WTC11 (cell line): ENCODE results near the gene VTI1A. TPM values are rescaled to one million over a fixed set of nuclear protein-coding genes. Genes with fewer than 3 reads are reported as not detected.

ENCODE experiments used
- ATAC-seq: fragments of 200-7000 bp; cut with Tn5 transposase; 2 replicates; pipeline ENCODE4 v1.10.0; 2021; ENCODE audit warnings: mild to moderate bottlenecking, moderate library complexity
- CTCF ChIA-PET: fragments of 300-600 bp; sonication (Branson Sonifier 250); formaldehyde crosslinking; loops from one replicate; lab custom pipeline; 2021; ENCODE audit warnings: antibody characterized with exemption; lab: Charles Lee
- POLR2A ChIA-PET: fragments of 350-600 bp; sonication (Branson Sonifier 250); formaldehyde crosslinking; loops from one replicate; lab custom pipeline; 2021; ENCODE audit warnings: antibody characterized with exemption; lab: Charles Lee
- DNase-seq: peaks from one replicate; pipeline ENCODE4 v3.0.0; 2021; ENCODE audit warnings: low spot score
- H3K27ac Mint-ChIP-seq: 2 replicates; pipeline ENCODE4 v1.8.0; 2021; ENCODE audit warnings: mixed read lengths
- H3K27me3 Mint-ChIP-seq: 2 replicates; pipeline ENCODE4 v1.8.0; 2021; ENCODE audit warnings: low read depth, mild to moderate bottlenecking, moderate library complexity, mixed read lengths
- H3K36me3 Mint-ChIP-seq: 2 replicates; pipeline ENCODE4 v1.8.0; 2021; ENCODE audit warnings: mixed read lengths
- H3K4me1 Mint-ChIP-seq: 2 replicates; pipeline ENCODE4 v1.8.0; 2022; ENCODE audit warnings: mixed read lengths
- H3K4me3 Mint-ChIP-seq: 2 replicates; pipeline ENCODE4 v1.8.0; 2021; ENCODE audit warnings: mild to moderate bottlenecking, moderate library complexity, mixed read lengths
- H3K9me3 Mint-ChIP-seq: 2 replicates; pipeline ENCODE4 v1.8.0; 2021; ENCODE audit warnings: mixed read lengths
- ATF1 ChIP-seq: sonication (generic); formaldehyde crosslinking; IDR thresholded peaks from 2 replicates; pipeline ENCODE4 v1.8.1; 2023; ENCODE audit warnings: mild to moderate bottlenecking, moderate library complexity, missing genetic modification reagents
- ETV6 ChIP-seq: sonication (generic); formaldehyde crosslinking; IDR thresholded peaks from 2 replicates; pipeline ENCODE4 v1.8.1; 2022; ENCODE audit warnings: mild to moderate bottlenecking, missing genetic modification reagents
- FOXP4 ChIP-seq: sonication (generic); formaldehyde crosslinking; IDR thresholded peaks from 2 replicates; pipeline ENCODE4 v1.8.0; 2022; ENCODE audit warnings: mild to moderate bottlenecking, missing genetic modification reagents
- GABPB1 ChIP-seq: sonication (generic); formaldehyde crosslinking; IDR thresholded peaks from 2 replicates; pipeline ENCODE4 v1.8.1; 2023; ENCODE audit warnings: mild to moderate bottlenecking, missing genetic modification reagents
- HMGA2 ChIP-seq: fragments of 250-450 bp; sonication (Bioruptor Pico); IDR thresholded peaks from 2 replicates; pipeline ENCODE4 v1.4.0; 2021; ENCODE audit warnings: mild to moderate bottlenecking, moderate library complexity
- NR3C1 ChIP-seq: sonication (generic); formaldehyde crosslinking; conservative IDR thresholded peaks from 2 replicates; pipeline ENCODE4 v1.8.1; 2023; ENCODE audit warnings: low read depth, mild to moderate bottlenecking, missing genetic modification reagents
- OVOL2 ChIP-seq: fragments of 250-450 bp; sonication (Bioruptor Pico); IDR thresholded peaks from 2 replicates; pipeline ENCODE4 v1.9.0; 2021; ENCODE audit warnings: mild to moderate bottlenecking, borderline replicate concordance
- RORB ChIP-seq: fragments of 250-450 bp; sonication (Bioruptor Pico); IDR thresholded peaks from 2 replicates; pipeline ENCODE4 v1.9.0; 2021; ENCODE audit warnings: mild to moderate bottlenecking
- SP1 ChIP-seq: sonication (generic); formaldehyde crosslinking; conservative IDR thresholded peaks from 2 replicates; pipeline ENCODE4 v1.8.1; 2022; ENCODE audit warnings: missing genetic modification reagents
- TCF7 ChIP-seq: sonication (generic); formaldehyde crosslinking; IDR thresholded peaks from 2 replicates; pipeline ENCODE4 v1.8.0; 2022; ENCODE audit warnings: mild to moderate bottlenecking, low read depth, missing genetic modification reagents, moderate library complexity
- ZBTB21 ChIP-seq: sonication (generic); formaldehyde crosslinking; IDR thresholded peaks from 2 replicates; pipeline ENCODE4 v1.8.1; 2023; ENCODE audit warnings: mild to moderate bottlenecking, missing genetic modification reagents, borderline replicate concordance
- ZNF121 ChIP-seq: sonication (generic); formaldehyde crosslinking; IDR thresholded peaks from 2 replicates; pipeline ENCODE4 v1.8.0; 2023; ENCODE audit warnings: missing genetic modification reagents
- ZNF263 ChIP-seq: sonication (generic); formaldehyde crosslinking; IDR thresholded peaks from 2 replicates; pipeline ENCODE4 v1.8.1; 2022; ENCODE audit warnings: low read depth, mild to moderate bottlenecking, moderate library complexity, missing genetic modification reagents
- ZNF416 ChIP-seq: fragments of 250-450 bp; sonication (Bioruptor Pico); IDR thresholded peaks from 2 replicates; pipeline ENCODE4 v1.9.0; 2021; ENCODE audit warnings: mild to moderate bottlenecking, inconsistent platforms
- ZNF512 ChIP-seq: sonication (generic); formaldehyde crosslinking; IDR thresholded peaks from 2 replicates; pipeline ENCODE4 v1.8.1; 2022; ENCODE audit warnings: missing genetic modification reagents, borderline replicate concordance
- total RNA-seq: library from RNA; stranded (reverse); gene quantifications from 3 replicates; pipeline ENCODE4 v1.2.3, GENCODE V29; 2021
- TF ChIP-seq, protein P1 (sequence below): sonication (generic); formaldehyde crosslinking; IDR thresholded peaks from 2 replicates; pipeline ENCODE4 v1.8.1; 2022; ENCODE audit warnings: low read depth, mild to moderate bottlenecking, moderate library complexity, missing genetic modification reagents, borderline replicate concordance
- TF ChIP-seq, protein P2 (sequence below): fragments of 250-450 bp; sonication (Bioruptor Pico); IDR thresholded peaks from 2 replicates; pipeline ENCODE4 v1.9.0; 2021; ENCODE audit warnings: mild to moderate bottlenecking, borderline replicate concordance
- TF ChIP-seq, protein P3 (sequence below): sonication (generic); formaldehyde crosslinking; IDR thresholded peaks from 2 replicates; pipeline ENCODE4 v1.8.0; 2022; ENCODE audit warnings: mild to moderate bottlenecking, missing genetic modification reagents

VTI1A gene
- total RNA-seq, 1 experiment from 2014 or later, result 20.1 TPM

DNA sequence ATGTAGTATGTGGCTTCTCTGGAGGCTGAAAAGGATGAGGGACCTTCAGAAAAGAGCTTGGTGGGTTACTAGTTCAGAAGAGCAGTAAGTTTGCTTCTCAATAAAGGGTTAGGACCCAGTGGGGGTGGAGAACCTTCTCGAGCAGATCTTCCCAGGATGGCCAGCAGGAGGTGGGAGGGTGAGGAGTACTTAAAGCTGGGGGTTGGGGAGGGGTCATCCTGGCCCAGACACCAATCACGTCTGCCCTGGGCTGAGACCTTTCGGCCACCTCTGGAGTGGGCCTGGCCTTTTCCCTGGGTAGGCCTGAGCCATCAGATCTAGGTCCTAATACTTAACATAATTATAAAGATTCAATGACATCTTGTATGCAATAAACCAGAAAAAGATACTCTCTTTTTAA, 354.0 kb downstream of the VTI1A start:
- ChIA-PET CTCF (interaction anchor here (0.5 to 1.7 kb wide), 5 partner anchors 11 to 190 kb away, joined by 3 to 4 read pairs (median 4); no protein-coding TSS in a partner anchor), POLR2A (interaction anchor here (0.7 kb wide), 1 partner anchor 9 kb away, joined by 3 read pairs; no protein-coding TSS in a partner anchor)
- Mint-ChIP-seq H3K27ac (no peak overlapping the region), H3K4me1 (peaks cover 57% of the 10 kb centered on the region), H3K36me3 (no peaks in the 10 kb centered on the region), H3K9me3 (no peaks in the 10 kb centered on the region), H3K27me3 (no peaks in the 10 kb centered on the region), H3K4me3 (no peak overlapping the region)
- TF ChIP-seq, protein P1, sequence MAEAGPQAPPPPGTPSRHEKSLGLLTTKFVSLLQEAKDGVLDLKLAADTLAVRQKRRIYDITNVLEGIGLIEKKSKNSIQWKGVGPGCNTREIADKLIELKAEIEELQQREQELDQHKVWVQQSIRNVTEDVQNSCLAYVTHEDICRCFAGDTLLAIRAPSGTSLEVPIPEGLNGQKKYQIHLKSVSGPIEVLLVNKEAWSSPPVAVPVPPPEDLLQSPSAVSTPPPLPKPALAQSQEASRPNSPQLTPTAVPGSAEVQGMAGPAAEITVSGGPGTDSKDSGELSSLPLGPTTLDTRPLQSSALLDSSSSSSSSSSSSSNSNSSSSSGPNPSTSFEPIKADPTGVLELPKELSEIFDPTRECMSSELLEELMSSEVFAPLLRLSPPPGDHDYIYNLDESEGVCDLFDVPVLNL (CRISPR knock-in tag), result no peak
- TF ChIP-seq ZNF263 (no peak), ETV6 (CRISPR knock-in tag) (no peak), ZBTB21 (CRISPR knock-in tag) (no peak), HMGA2 (no peak), OVOL2 (CRISPR knock-in tag) (no peak), FOXP4 (CRISPR knock-in tag) (no peak), TCF7 (CRISPR knock-in tag) (no peak)
- DNase-seq (no peak), ATAC-seq (peak; percentile 37)

GRCh38 chr10:112801748-112802147, 354.7 kb downstream of the VTI1A start:
- H3K4me3 Mint-ChIP-seq, result no peak overlapping the region
- CTCF ChIA-PET, result interaction anchor here (1.3 kb wide), 1 partner anchor 21 kb away, joined by 3 read pairs; no protein-coding TSS in a partner anchor
- H3K9me3 Mint-ChIP-seq, result no peaks in the 10 kb centered on the region
- H3K27me3 Mint-ChIP-seq, result no peaks in the 10 kb centered on the region
- DNase-seq (no peak), ATAC-seq (no peak)
- no peak overlapping the region for H3K27ac Mint-ChIP-seq
- TF ChIP-seq RORB (CRISPR knock-in tag), result no peak
- no peak for TF ChIP-seq SP1
- TF ChIP-seq ZNF512 (CRISPR knock-in tag), result no peak
- TF ChIP-seq, protein P2, sequence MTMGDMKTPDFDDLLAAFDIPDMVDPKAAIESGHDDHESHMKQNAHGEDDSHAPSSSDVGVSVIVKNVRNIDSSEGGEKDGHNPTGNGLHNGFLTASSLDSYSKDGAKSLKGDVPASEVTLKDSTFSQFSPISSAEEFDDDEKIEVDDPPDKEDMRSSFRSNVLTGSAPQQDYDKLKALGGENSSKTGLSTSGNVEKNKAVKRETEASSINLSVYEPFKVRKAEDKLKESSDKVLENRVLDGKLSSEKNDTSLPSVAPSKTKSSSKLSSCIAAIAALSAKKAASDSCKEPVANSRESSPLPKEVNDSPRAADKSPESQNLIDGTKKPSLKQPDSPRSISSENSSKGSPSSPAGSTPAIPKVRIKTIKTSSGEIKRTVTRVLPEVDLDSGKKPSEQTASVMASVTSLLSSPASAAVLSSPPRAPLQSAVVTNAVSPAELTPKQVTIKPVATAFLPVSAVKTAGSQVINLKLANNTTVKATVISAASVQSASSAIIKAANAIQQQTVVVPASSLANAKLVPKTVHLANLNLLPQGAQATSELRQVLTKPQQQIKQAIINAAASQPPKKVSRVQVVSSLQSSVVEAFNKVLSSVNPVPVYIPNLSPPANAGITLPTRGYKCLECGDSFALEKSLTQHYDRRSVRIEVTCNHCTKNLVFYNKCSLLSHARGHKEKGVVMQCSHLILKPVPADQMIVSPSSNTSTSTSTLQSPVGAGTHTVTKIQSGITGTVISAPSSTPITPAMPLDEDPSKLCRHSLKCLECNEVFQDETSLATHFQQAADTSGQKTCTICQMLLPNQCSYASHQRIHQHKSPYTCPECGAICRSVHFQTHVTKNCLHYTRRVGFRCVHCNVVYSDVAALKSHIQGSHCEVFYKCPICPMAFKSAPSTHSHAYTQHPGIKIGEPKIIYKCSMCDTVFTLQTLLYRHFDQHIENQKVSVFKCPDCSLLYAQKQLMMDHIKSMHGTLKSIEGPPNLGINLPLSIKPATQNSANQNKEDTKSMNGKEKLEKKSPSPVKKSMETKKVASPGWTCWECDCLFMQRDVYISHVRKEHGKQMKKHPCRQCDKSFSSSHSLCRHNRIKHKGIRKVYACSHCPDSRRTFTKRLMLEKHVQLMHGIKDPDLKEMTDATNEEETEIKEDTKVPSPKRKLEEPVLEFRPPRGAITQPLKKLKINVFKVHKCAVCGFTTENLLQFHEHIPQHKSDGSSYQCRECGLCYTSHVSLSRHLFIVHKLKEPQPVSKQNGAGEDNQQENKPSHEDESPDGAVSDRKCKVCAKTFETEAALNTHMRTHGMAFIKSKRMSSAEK (CRISPR knock-in tag), result no peak
- TF ChIP-seq, protein P3, sequence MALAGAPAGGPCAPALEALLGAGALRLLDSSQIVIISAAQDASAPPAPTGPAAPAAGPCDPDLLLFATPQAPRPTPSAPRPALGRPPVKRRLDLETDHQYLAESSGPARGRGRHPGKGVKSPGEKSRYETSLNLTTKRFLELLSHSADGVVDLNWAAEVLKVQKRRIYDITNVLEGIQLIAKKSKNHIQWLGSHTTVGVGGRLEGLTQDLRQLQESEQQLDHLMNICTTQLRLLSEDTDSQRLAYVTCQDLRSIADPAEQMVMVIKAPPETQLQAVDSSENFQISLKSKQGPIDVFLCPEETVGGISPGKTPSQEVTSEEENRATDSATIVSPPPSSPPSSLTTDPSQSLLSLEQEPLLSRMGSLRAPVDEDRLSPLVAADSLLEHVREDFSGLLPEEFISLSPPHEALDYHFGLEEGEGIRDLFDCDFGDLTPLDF (CRISPR knock-in tag), result no peak
- no peak for TF ChIP-seq NR3C1
- TF ChIP-seq ATF1 (CRISPR knock-in tag), result no peak
- no peak for TF ChIP-seq ZNF121
- TF ChIP-seq GABPB1, result no peak
- no peak for TF ChIP-seq ZNF416 (CRISPR knock-in tag)
- H3K4me1 Mint-ChIP-seq, result peaks cover 52% of the 10 kb centered on the region
- POLR2A ChIA-PET, result interaction anchor here (0.7 kb wide), 1 partner anchor 9 kb away, joined by 3 read pairs; no protein-coding TSS in a partner anchor
- no peaks in the 10 kb centered on the region for H3K36me3 Mint-ChIP-seq
